GM10248 (cell line): Measurements from ENCODE around the gene RBM6.
A peak's percentile ranks its signal among the peaks of the same experiment; 100 is the strongest.

Experiments used
- CTCF ChIA-PET: fragments of 300-600 bp; sonication (Branson Sonifier 250); formaldehyde crosslinking; extraction: SDS; loops from one replicate; lab custom pipeline; 2021; ENCODE audit warnings: antibody characterized with exemption; lab: Yijun Ruan, JAX
- POLR2A ChIA-PET: fragments of 350-650 bp; sonication (Branson Sonifier 250); formaldehyde crosslinking; extraction: SDS; loops from one replicate; lab custom pipeline; 2020; ENCODE audit warnings: antibody characterized with exemption; lab: Yijun Ruan, JAX
- DNase-seq: peaks from one replicate; pipeline ENCODE4 v3.0.0; 2012; ENCODE audit errors: extremely low spot score
- CTCF ChIP-seq: IDR thresholded peaks from 2 replicates; pipeline ENCODE4 v1.5.1; 2012; ENCODE audit warnings: mild to moderate bottlenecking, low read depth; ENCODE audit errors: extremely low read depth, missing control alignments, control extremely low read depth

The RBM6 gene

DNA sequence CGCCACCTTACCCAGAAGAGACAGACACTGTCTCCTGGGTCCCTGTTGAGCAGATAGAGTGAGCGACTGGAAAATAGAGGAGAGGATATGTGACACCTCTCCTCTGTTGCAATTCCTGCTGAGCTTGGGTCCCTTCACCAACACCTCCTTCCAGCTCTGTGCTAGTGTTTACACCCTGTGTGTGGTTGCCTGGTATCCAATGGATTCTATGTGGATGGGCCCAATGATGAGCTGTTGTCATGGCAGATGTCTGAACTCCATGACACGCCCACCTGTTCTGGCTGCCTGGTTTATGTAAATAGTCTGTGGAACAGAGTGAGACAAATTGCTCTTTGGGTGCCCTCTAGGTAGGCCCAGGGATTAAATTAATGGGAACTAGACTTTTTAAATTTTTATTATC, 172.5 kb downstream of the RBM6 start:
- CTCF ChIA-PET, result interaction anchor here (1.3 to 1.5 kb wide), 3 partner anchors 9 to 134 kb away, joined by 3 to 10 read pairs (median 3); no protein-coding TSS in a partner anchor
- POLR2A ChIA-PET, result no interaction called here

GRCh38 chr3:50117120-50117519, 177.2 kb downstream of the RBM6 start:
- POLR2A ChIA-PET, result no interaction called here
- CTCF ChIA-PET, result interaction anchor here (1.4 to 2.0 kb wide), 2 partner anchors 78 to 109 kb away, joined by 3 to 12 read pairs; no protein-coding TSS in a partner anchor
- DNase-seq, result no peak
- TF ChIP-seq CTCF, result no peak

More for the DNA sequence above, 172.5 kb downstream of the RBM6 start:
- no peak for DNase-seq
- TF ChIP-seq CTCF, result no peak

DNA sequence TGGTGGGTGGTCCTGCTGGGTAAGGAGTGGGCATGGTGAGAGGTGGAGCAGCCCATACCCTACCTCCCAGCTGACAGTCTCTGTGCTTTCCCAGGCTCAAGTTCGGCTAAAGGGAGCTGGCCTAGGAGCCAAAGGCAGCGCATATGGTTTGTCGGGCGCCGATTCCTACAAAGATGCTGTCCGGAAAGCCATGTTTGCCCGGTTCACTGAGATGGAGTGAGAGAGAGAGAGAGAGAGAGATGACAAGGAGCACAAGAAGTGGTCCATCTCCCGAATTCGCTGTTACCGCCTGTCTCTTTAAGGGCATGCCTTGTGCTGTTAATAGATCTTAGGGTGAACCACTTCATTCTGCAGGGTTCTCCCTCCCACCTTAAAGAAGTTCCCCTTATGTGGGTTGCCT, 178.3 kb downstream of the RBM6 start:
- POLR2A ChIA-PET, result no interaction called here
- CTCF ChIA-PET, result interaction anchor here (2.0 kb wide), 1 partner anchor 108 kb away, joined by 12 read pairs; no protein-coding TSS in a partner anchor
- no peak for TF ChIP-seq CTCF

GRCh38 chr3:50119786-50120185, 179.8 kb downstream of the RBM6 start:
- CTCF ChIA-PET, result interaction anchor here (0.7 to 4.3 kb wide), 19 partner anchors 9 to 148 kb away, joined by 3 to 28 read pairs (median 4); no protein-coding TSS in a partner anchor
- no peak for DNase-seq
- no peak for TF ChIP-seq CTCF
- POLR2A ChIA-PET, result interaction anchor here (0.6 to 1.5 kb wide), 5 partner anchors 11 to 160 kb away, joined by 3 to 9 read pairs (median 3); no protein-coding TSS in a partner anchor

More for the DNA sequence above, 178.3 kb downstream of the RBM6 start:
- no peak for DNase-seq

GRCh38 chr3:50120364-50121071, 180.6 kb downstream of the RBM6 start:
- TF ChIP-seq CTCF, result no peak
- DNase-seq, result peak; percentile 16
- POLR2A ChIA-PET, result interaction anchor here (1.1 to 1.5 kb wide), 2 partner anchors 12 kb away, joined by 3 read pairs; no protein-coding TSS in a partner anchor
- CTCF ChIA-PET, result interaction anchor here (0.7 to 4.3 kb wide), 25 partner anchors 8 to 147 kb away, joined by 3 to 28 read pairs (median 4); no protein-coding TSS in a partner anchor
